Esophagus squamous epithelium (tissue), 4 donors: Measurements from ENCODE around the gene USP30.

Experiments used
- CTCF ChIP-seq, 6 experiments: fragments of 450-650 bp in 4 of 6; fragments of 200-600 bp in 2 of 6; sonication (generic) in 2 of 6; IDR thresholded peaks; one replicate each; pipeline ENCODE4 v1.5.1; 2016 to 2019; ENCODE audit warnings: antibody characterized with exemption in 6 of 6, mild to moderate bottlenecking in 4 of 6, moderate library complexity in 4 of 6
- POLR2A ChIP-seq, 4 donors: fragments of 450-650 bp; IDR thresholded peaks; one replicate each; pipeline ENCODE4 v1.6.1; 2017; ENCODE audit warnings: antibody characterized with exemption in 4 of 4, mild to moderate bottlenecking in 4 of 4, moderate library complexity in 3 of 4

GRCh38 chr12:109120095-109120494 lies 67.7 kb downstream of the USP30 start:
- TF ChIP-seq CTCF (IDR thresholded peaks at IDR 0.05) (no peak), POLR2A (IDR thresholded peaks at IDR 0.05) (no peak)
